Transverse colon (tissue), 4 donors: Measurements from ENCODE around the gene IQGAP1.

Source experiments
- CTCF ChIP-seq, 5 experiments: fragments of 200-600 bp in 3 of 5; fragments of 450-650 bp in 2 of 5; sonication (generic) in 3 of 5; IDR thresholded peaks; 1 replicate in 2 of 5; 2 replicates in 3 of 5; pipeline ENCODE4 v1.5.1; 2016 to 2017; ENCODE audit warnings: antibody characterized with exemption in 5 of 5, inconsistent platforms in 3 of 5, mild to moderate bottlenecking in 2 of 5, moderate library complexity in 1 of 5
- EP300 ChIP-seq: sonication (generic); formaldehyde crosslinking; IDR thresholded peaks from one replicate; pipeline ENCODE4 v1.6.1; 2017; ENCODE audit warnings: antibody characterized with exemption, low read depth
- POLR2A ChIP-seq: fragments of 450-650 bp; IDR thresholded peaks from one replicate; pipeline ENCODE4 v1.6.1; 2016; ENCODE audit warnings: antibody characterized with exemption, mild to moderate bottlenecking, moderate library complexity
- POLR2AphosphoS5 ChIP-seq, 3 donors: sonication (generic); formaldehyde crosslinking; IDR thresholded peaks; one replicate each; pipeline ENCODE4 v1.6.1; 2016; ENCODE audit warnings: antibody characterized with exemption in 3 of 3

GRCh38 chr15:90425726-90426346, 37.8 kb downstream of the IQGAP1 start:
- TF ChIP-seq CTCF (IDR thresholded peaks at IDR 0.05) (no peak), EP300 (no peak), POLR2A (no peak), POLR2AphosphoS5 (IDR thresholded peaks at IDR 0.05) (no peak)
